HG03039 (cell line): ENCODE measurements around the gene CAPNS1.
"Not testable (repeated sequence)": the region's sequence is repeated elsewhere in the genome, so short reads cannot be mapped to it uniquely, and the experiment has no call there.

Source experiments
- ATAC-seq: cut with Tn5 transposase; IDR thresholded peaks from one replicate; pipeline ENCODE4 v1.9.1; 2021; ENCODE audit warnings: mild to moderate bottlenecking, moderate library complexity; ENCODE audit not compliant: unreplicated experiment

CAPNS1 gene

DNA sequence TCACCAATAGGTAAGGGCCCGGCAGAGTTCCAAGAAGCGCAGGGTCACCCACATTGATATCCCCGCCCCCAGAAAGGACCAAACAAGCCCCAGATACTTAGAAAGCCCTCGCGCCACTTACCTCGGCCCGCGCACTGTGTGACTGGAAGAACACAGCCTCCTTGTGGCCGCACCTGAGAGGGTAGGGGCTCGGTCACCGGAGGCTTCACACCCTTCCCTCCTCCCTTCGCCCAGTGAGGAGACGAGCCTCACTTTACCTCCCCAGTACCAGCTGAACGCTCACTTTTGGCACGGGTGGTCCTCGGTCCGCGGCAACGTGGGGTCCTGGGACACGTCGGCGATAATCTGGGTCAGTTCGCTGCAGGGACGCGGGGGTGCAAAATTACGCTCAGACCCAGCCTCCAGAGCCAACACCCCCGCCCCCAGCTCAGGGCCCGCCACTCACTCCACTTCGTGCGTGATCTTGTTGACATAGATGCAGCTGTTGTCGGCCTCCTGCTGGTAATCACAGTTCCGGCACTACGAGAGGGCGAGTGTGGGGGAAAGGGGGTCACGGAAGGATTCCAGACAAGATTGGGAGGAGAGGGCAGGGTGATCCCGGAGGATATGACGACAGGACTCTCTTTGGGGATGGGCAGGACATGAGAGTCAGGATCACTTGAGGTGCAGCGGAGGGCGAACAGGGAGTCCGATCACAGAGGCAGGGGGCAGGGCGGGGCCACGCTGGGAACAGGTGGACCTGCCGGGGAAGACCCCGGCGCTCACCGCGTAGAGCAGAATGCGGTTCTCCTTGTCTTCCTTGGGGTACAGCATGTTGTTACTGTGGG lies 25.8 kb upstream of the CAPNS1 start:
- no peak for ATAC-seq

DNA sequence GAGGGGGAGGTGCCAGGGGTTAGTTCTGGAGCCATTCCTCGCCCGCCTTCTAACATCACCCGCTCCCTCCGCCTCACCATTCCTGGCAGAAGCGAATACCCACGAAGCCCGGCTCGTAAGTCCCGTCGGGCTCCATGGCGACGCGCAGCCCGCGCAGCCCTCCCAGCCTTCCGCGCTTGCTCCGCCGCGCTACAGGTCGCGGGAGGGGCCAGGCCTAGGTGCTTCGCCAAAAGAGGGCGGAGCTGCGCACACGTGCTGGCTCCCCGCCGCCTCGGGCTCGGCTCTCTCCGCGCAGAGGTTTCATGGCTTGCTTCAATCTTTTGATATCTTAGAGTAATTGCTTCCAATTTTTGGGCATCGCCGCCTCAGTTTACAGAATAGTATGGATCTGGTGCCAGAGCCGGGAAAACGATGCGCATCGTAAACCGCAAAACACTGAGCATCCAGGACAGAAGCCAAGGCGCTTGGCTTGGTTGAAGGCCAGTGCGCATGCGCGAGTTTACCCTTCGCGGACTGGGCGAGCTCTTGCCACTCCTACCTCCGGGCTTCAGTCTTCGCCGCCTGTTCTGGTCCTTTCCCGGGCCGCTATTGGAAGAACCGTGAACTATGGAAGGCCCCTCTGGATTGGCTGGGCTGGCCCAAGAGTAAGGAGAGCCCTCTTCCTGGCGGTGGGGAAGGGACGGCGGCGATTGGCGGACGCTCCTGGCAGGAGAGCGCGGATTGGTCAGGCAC lies 25.0 kb upstream of the CAPNS1 start, which contains the start of gene POLR2I:
POLR2I (minus strand) TSS at position 155 of the 732 bp plus-strand sequence; CDS start at position 136, 19 bp downstream.
- ATAC-seq, result peak; percentile 75

DNA sequence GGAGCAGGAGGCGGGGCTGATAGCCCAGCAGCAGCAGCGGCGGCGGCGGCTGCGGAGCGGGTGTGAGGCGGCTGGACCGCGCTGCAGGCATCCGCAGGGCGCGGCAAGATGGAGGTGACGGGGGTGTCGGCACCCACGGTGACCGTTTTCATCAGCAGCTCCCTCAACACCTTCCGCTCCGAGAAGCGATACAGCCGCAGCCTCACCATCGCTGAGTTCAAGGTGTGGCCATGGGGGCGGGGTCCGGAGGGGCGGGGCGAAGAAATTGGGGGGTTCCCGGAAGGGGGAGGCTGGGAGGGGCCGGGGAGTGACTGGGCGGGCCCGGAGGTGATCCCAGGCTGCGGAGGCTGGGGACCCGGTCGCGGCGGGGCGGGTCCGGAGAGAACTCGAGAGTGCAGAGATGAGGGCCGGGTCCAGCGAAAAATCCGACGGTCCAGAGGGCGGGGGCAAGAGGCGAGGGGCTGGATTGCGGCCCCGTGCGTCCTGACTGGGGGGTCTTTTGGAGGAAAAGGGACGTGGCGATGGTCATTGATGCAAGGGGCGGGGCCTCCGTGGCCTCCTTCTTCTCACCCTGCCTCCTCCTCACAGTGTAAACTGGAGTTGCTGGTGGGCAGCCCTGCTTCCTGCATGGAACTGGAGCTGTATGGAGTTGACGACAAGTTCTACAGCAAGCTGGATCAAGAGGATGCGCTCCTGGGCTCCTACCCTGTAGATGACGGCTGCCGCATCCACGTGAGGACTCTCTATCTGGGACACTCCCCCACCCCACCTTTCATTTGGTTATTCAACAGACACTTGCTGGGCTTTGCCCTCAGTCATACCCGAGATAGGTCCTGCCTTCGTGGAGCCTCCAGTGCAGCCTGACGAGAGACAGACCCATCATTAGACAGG lies 24.2 kb upstream of the CAPNS1 start, which contains the start of gene TBCB:
TBCB (plus strand) TSS at position 16 of the 891 bp plus-strand sequence; CDS start at position 109, 93 bp downstream.
- ATAC-seq, result peak; percentile 26

DNA sequence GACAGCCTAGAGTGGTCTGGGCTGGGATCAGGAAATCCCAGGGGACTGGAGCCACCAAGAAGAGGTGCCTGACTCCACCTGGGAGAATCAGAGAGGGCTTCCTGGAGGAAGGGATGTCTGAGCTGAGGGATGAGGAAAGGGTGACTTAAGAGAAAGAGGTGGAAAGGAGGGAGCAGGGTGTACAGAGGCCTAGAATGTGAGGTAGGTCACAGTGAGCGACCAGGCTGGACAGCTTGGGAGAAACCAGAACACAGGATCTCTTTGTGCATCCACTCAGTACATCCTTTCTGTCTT lies 23.6 kb upstream of the CAPNS1 start:
- ATAC-seq, result no peak

DNA sequence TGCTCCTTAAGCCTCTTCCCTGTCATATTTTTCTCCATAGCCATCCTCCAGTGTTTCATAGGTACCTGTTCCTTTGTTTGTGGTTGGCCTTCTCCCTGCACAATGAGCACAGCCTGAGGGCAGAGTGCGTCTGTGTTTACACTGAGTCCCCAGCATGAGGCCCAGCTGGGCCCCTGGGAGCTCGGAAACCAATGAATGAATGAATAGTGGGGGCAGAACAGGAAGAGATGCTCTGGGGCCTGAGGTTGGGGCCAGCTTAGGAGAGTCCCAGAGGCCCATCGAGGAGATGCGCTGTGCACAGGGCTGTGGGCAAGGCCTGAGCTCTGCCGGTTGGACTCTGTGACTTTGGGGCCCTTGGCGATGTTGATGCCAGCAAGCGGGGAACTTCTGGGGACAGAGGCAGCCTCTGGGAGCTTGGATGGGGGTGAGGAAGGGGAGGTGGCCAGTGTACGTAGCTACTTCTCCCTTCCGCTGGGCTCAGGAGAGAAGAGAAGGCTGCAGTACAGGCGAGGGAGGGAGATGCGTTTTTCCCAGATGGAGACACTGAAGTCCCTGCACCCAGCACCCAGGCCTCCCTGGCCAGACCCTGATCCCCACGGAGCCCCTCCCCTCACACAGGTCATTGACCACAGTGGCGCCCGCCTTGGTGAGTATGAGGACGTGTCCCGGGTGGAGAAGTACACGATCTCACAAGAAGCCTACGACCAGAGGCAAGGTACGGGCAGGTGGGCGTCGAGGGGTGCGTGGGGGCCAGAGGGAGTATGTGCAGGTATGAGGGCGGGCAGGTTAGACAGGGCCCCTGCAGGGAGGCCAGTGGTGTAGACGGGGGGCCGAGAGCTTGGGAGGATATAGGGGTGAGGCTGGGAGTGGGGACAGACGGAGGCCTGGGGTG lies 19.5 kb upstream of the CAPNS1 start:
- no peak for ATAC-seq

DNA sequence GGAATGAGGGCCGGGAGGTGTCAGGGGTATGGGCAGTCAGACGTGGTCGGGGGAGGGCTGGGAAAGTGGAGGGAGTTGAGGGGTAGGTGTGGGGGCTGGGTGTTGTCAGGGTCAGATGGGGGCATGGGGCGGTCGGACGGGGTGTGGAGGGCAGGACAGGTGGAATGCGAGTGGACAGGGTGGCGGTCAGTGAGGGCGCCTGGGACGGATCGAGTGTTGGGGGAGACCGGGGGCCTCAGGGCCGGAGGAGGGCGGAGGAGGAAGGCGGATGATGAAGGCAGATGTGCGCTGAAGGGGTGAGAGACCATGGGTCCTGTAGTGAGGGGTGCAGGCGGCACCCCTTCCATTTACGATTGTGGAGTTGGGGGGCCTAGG lies 18.9 kb upstream of the CAPNS1 start:
- no peak for ATAC-seq

DNA sequence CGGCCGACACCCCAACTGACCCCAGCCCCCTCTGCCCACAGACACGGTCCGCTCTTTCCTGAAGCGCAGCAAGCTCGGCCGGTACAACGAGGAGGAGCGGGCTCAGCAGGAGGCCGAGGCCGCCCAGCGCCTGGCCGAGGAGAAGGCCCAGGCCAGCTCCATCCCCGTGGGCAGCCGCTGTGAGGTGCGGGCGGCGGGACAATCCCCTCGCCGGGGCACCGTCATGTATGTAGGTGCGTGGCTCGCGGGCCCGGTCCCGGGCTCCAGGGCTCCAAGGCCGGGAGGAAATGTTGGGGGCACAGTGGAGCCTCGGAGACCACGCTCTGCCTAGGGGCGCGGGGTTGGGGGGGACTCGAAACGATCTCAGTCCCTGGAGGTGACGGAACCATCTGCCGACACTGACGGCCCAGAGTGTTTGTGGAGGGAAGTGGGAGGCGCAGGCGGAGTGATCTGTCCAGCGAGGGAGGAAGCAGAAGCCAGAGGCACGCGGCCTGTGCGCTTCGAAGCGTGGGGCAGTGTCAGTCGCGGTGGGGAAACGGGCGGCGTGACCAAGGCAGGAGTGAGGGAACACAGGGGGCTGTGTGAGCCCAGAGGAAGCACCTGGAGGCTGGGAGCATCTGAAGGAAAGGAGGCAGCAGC lies 18.3 kb upstream of the CAPNS1 start:
- no peak for ATAC-seq

DNA sequence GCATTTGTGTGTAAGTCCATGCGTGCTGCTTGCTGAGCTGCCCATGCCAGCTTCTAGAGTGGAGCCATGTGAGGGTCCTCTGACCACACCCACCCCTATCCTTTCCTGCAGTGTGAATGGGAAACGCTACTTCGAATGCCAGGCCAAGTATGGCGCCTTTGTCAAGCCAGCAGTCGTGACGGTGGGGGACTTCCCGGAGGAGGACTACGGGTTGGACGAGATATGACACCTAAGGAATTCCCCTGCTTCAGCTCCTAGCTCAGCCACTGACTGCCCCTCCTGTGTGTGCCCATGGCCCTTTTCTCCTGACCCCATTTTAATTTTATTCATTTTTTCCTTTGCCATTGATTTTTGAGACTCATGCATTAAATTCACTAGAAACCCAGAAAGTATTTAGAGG lies 14.3 kb upstream of the CAPNS1 start:
- no peak for ATAC-seq

DNA sequence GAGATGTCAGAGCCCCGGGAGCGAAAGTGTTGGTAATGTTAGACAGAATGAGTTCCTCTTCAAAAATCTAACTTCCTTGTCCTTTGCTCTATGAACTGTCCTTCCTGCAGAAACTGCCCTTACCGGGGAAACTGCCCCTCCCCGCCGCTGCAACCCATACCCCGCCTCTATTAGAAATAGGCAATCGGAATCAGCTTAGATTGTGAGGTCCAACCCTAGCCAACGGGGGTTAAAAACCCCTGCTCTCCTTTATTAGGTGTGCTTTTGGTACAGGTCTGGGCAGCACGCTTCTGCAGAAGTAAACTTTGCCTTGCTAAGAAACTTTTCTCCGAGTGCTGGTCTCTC lies 11.5 kb upstream of the CAPNS1 start:
- ATAC-seq, result no peak

DNA sequence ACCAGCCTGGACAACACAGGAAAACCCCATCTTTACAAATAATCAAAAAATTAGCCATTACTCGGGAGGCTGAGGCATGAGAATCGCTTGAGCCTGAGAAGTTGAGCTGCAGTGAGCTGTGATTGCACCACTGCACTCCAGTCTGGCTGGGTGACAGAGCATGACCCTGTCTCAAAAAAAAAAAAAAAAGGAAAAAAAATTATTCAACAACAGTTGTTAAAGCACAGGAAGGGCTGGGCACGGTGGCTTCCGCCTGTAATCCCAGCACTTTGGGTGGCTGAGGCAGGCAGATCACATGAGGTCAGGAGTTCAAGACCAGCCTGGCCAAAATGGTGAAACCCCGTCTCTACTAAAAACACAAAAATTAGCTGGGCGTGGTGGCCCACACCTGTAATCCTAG lies 8.6 kb upstream of the CAPNS1 start:
- ATAC-seq, result not testable (repeated sequence)

DNA sequence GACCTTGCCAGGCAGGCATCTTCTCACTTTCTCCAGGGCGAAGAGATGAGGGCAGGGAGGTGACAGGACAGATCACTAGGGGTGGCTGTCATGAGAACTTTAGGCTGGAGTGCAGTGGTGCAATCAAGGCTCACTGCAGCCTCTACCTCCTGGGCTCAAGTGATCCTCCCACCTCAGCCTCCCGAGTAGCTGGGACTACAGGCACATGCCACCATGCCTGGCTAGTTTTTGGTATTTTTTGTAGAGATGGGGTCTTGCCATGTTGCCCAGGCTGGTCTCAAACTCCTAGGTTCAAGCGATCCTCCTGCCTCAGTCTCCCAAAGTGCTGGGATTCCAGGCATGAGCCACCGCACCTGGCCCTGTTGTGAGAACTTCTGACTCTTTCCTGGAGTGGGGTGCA lies 5.0 kb upstream of the CAPNS1 start:
- not testable (repeated sequence) for ATAC-seq

DNA sequence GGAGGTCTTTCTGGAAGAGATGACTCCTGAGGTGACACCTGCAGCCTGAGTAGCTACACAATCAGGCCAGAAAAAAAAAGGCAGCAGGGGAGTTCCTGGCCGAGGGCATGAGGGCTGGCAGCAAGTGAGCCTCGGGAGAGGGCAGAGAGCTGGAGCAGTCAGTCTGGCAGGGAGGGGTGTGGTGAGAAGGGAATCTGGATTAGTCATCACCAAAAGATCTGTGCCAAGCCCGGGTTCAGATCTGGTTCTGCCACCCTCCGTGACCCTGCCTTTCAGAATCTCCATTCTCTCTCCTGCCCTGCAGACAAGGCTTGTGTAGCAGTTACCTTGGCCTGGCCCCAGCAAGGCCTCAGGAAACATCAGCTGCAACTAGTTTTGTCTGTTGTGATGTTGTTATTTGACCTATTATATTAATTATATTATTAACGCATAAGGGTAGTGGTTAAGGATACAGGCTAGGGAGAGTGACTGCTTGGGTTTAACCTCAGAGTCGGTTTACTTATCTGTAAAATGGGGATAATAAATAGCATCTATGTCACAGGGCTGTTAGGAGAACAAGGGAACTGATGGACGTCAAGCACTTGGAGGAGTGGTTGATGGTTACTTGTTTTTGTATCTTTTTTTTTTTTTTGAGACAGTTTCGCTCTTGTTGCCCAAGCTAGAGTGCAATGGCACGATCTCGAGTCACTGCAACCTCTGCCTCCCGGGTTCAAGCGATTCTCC lies 2.7 kb upstream of the CAPNS1 start:
- ATAC-seq, result no peak

DNA sequence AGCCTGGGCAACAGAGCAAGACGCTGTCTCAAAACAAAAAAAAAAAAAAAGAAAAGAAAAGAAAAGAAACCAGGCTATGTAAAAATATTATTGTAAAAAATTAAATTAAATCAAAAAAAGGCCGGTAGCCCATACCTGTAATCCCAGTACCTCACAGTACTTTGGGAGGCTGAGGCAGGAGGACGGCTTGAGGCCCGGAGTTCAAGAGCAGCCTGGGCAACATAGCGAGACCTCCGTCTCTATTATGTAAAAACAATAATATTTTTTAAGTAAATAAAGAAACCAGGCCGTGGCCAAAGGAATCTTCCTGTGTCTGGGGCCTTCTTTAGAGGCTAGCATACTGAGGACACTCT lies 770 bp upstream of the CAPNS1 start:
- ATAC-seq, result no peak

DNA sequence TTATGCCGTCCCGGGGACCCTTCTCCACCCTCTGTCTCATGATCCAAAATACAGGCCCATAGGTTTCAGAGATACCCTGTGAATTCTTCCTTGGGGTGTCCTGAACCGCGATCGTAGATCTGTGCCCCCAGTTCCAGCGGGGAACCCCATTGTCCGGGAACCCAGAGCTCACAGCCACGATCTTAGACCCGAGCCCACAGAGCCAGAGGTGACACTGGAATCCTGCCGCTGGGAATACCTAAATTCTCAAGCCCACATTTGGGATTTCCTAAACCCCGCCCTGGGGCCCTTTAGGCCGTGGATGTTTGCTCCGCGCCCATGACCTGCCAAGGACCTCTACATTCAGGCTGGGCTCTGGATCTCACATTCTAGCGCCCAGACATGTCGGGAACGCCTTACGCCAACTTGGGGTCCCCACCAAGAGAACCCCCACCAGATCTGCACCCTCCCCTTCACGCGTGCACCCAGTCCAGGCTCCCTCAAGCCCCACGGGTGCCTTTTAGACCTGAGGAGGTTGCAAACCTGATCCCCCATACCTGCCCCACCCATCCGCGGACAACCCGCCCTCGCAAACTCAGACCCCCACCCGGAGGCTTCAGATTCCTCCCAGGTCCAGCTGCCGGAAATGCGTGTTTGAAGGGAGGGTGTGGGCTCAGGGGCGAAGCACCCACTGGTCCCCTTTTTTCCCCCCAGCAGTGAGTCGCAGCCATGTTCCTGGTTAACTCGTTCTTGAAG lies 605 bp downstream of the CAPNS1 start:
- ATAC-seq, result peak; percentile 2

DNA sequence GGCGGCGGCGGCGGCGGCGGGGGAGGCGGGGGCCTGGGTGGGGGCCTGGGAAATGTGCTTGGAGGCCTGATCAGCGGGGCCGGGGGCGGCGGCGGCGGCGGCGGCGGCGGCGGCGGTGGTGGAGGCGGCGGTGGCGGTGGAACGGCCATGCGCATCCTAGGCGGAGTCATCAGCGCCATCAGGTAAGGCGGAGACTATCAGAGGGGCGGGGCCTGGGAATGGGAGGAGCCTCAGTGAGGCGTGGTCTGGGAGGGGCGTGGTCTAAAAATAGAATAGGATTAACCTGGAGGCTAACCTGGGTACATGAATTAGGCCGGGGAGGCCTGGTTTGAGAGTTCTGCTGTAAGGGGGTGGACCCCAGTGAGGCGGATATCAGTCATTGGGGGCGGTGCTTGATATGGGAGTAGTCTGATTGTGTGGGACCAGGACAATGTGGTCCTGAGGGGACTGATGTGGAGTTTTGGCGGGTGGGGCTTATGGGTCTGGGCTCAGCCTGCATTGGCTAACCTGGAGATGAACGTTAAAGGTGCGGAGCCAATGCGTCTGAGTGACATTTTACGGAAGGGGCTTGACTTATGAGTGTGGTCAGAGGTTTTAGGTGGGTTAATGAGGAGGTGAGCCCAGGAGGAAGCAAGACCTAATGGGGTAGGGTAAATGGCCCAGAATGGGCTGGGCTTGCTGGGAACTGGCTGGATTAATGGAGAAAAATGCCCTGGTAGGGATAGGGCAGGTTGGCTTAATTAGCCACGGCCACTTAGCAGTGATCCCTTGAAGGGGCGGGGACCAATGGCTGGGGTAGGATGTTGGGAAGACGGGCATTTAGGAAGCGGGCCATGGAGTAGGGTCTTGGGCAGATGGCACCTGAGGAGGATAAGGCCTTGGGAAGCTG lies 1.4 kb downstream of the CAPNS1 start:
- ATAC-seq, result peak; percentile 49

DNA sequence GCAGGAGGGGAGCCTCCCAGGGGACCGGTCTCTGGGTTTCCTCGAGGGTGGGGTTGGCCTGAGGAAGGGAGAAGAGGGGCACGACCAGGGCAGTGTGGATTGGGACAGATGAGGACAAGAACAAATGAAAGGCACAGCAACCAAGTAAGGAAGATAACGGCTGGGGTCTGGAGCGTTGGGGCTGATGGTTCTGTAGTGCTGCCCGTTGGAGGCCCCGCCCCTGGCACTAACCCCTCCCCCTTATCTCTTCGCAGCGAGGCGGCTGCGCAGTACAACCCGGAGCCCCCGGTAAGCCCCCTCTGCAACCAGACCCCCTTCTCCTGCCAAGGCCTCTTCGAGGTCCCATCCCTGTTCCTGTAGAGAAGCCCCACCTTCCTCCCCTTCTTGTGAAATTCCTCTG lies 2.2 kb downstream of the CAPNS1 start:
- ATAC-seq, result no peak

DNA sequence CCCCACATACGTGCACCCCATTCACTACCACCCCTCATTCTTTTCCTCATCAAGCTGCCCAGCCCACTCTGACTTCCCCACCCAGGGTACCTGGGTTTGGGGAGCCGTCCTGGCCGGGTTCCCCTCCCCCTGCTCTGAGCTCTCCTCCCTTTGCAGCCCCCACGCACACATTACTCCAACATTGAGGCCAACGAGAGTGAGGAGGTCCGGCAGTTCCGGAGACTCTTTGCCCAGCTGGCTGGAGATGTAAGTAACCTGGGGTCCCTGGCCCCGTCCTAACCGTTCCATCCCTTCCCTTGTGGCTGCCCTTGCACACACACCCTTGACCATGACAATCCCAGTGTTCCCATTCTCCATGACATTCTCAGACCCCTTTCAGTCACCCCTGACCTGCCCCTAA lies 2.6 kb downstream of the CAPNS1 start:
- no peak for ATAC-seq

DNA sequence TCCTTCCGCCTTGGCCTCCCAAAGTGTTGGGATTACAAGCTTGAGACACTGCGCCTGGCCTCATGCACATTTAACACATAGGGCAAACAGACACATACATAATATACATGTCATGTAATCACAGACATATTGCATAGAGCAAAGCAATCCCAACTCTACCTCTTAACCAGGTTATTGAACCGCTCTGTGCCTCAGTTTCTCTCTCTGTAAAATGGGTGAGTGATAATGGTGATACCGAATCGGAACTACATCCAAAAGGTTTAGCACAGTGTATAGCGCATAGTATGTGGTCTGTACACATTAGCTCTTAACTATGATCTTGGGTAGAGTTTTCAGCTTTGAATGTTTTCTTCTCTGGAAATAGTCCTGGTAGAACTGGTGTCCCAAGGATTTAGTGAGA lies 4.8 kb downstream of the CAPNS1 start:
- no peak for ATAC-seq
